Loucy (cell line): Measurements from ENCODE around the gene SIRPB2.
A peak's percentile ranks its signal among the peaks of the same experiment; 100 is the strongest.

ENCODE experiments used
- H2AFZ ChIP-seq: fragments of 200-600 bp; sonication (generic); 2 replicates; pipeline ENCODE4 v1.6.0; 2016; ENCODE audit warnings: antibody characterized with exemption, mild to moderate bottlenecking, low read length, moderate library complexity
- H3F3A ChIP-seq: fragments of 200-600 bp; 2 replicates; pipeline ENCODE4 v1.6.0; 2016; ENCODE audit warnings: antibody characterized with exemption, low read depth, mild to moderate bottlenecking
- H3K27me3 ChIP-seq: fragments of 200-600 bp; sonication (generic); 2 replicates; pipeline ENCODE4 v1.6.1; 2014; ENCODE audit warnings: low read length, mild to moderate bottlenecking; ENCODE audit not compliant: insufficient read depth, poor library complexity, severe bottlenecking
- H3K36me3 ChIP-seq: fragments of 200-600 bp; sonication (generic); 2 replicates; pipeline ENCODE4 v1.6.1; 2016; ENCODE audit warnings: low read length; ENCODE audit not compliant: insufficient read depth
- H3K4me1 ChIP-seq: fragments of 200-600 bp; sonication (generic); 2 replicates; pipeline ENCODE4 v1.5.1; 2014; ENCODE audit warnings: low read length, mild to moderate bottlenecking; ENCODE audit not compliant: insufficient read depth, poor library complexity, severe bottlenecking
- H3K4me2 ChIP-seq: fragments of 200-600 bp; sonication (generic); 2 replicates; pipeline ENCODE4 v1.6.0; 2014; ENCODE audit warnings: antibody characterized with exemption, low read length, low read depth, mild to moderate bottlenecking; ENCODE audit not compliant: poor library complexity, severe bottlenecking
- H3K4me3 ChIP-seq: fragments of 200-600 bp; sonication (generic); 2 replicates; pipeline ENCODE4 v1.5.1; 2014; ENCODE audit warnings: low read length, mild to moderate bottlenecking, mixed read lengths; ENCODE audit not compliant: poor library complexity, severe bottlenecking
- H3K79me2 ChIP-seq: fragments of 200-600 bp; sonication (generic); 2 replicates; pipeline ENCODE4 v1.6.1; 2014; ENCODE audit warnings: low read length; ENCODE audit not compliant: insufficient read depth
- H3K9ac ChIP-seq: fragments of 200-600 bp; sonication (generic); 2 replicates; pipeline ENCODE4 v1.6.0; 2014; ENCODE audit warnings: mild to moderate bottlenecking, low read depth, low read length, moderate library complexity; ENCODE audit not compliant: poor library complexity, severe bottlenecking
- H3K9me2 ChIP-seq: fragments of 200-600 bp; sonication (generic); replicated peaks from 2 replicates; pipeline ENCODE4 v1.6.1; 2016; ENCODE audit warnings: low read depth, low read length, mixed read lengths
- H3K9me3 ChIP-seq: fragments of 200-600 bp; sonication (generic); 2 replicates; pipeline ENCODE4 v1.6.1; 2014; ENCODE audit warnings: mild to moderate bottlenecking, antibody characterized with exemption, low read length, low read depth; ENCODE audit not compliant: insufficient read depth
- H4K20me1 ChIP-seq: fragments of 200-600 bp; sonication (generic); 2 replicates; pipeline ENCODE4 v1.6.0; 2014; ENCODE audit warnings: antibody characterized with exemption, low read length, mild to moderate bottlenecking; ENCODE audit not compliant: insufficient read depth, poor library complexity, severe bottlenecking
- CTCF ChIP-seq: fragments of 200-600 bp; sonication (generic); conservative IDR thresholded peaks from 2 replicates; pipeline ENCODE4 v1.5.1; 2014; ENCODE audit warnings: mild to moderate bottlenecking, antibody characterized with exemption, low read length
- EZH2phosphoT487 ChIP-seq: fragments of 200-600 bp; IDR thresholded peaks from 2 replicates; pipeline ENCODE4 v1.6.1; 2018; ENCODE audit warnings: antibody characterized with exemption, mild to moderate bottlenecking, moderate library complexity, borderline replicate concordance

The SIRPB2 gene

GRCh38 chr20:1524004-1524403 lies 32.8 kb upstream of the SIRPB2 start:
- peaks cover 9% of the 10 kb centered on the region; the same call in 1 of the 2 replicates for H3K9me3 ChIP-seq

GRCh38 chr20:1517010-1517409 lies 25.8 kb upstream of the SIRPB2 start:
- H3K9me3 ChIP-seq: no peaks in the 10 kb centered on the region
- H3K4me2 ChIP-seq: no peak overlapping the region
- H3K9me2 ChIP-seq: no peaks in the 10 kb centered on the region
- H4K20me1 ChIP-seq: no peaks in the 10 kb centered on the region
- H3K36me3 ChIP-seq: no peaks in the 10 kb centered on the region
- H2AFZ ChIP-seq: no peak overlapping the region
- H3K79me2 ChIP-seq: no peaks in the 10 kb centered on the region
- no peaks in the 10 kb centered on the region for H3K27me3 ChIP-seq
- H3K4me1 ChIP-seq: peaks cover 20% of the 10 kb centered on the region
- no peaks in the 10 kb centered on the region for H3F3A ChIP-seq
- H3K4me3 ChIP-seq: no peak overlapping the region
- TF ChIP-seq CTCF (no peak), EZH2phosphoT487 (no peak)
- no peak overlapping the region for H3K9ac ChIP-seq

More at GRCh38 chr20:1524004-1524403, 32.8 kb upstream of the SIRPB2 start:
- peaks cover 10% of the 10 kb centered on the region for H3F3A ChIP-seq
- no peaks in the 10 kb centered on the region for H3K27me3 ChIP-seq
- TF ChIP-seq EZH2phosphoT487 (no peak), CTCF (no peak)
- H4K20me1 ChIP-seq: no peaks in the 10 kb centered on the region
- no peaks in the 10 kb centered on the region for H3K36me3 ChIP-seq
- H3K9ac ChIP-seq: peak overlapping the region; percentile 55
- no peaks in the 10 kb centered on the region for H3K79me2 ChIP-seq
- H3K9me2 ChIP-seq: no peaks in the 10 kb centered on the region
- peak overlapping the region; percentile 28 for H3K4me3 ChIP-seq
- H2AFZ ChIP-seq: no peak overlapping the region
- H3K4me1 ChIP-seq: peaks cover 51% of the 10 kb centered on the region
- H3K4me2 ChIP-seq: peak overlapping the region; percentile 52

- Histone ChIP-seq H3K4me3 (no peak overlapping the region), H3K4me2 (no peak overlapping the region), H3K79me2 (no peaks in the 10 kb centered on the region), H3K27me3 (no peaks in the 10 kb centered on the region), H3K9me2 (no peaks in the 10 kb centered on the region), H3F3A (no peaks in the 10 kb centered on the region), H4K20me1 (no peaks in the 10 kb centered on the region), H3K36me3 (no peaks in the 10 kb centered on the region), H3K9me3 (no peaks in the 10 kb centered on the region), H3K9ac (no peak overlapping the region), H3K4me1 (peaks cover 3% of the 10 kb centered on the region), H2AFZ (no peak overlapping the region)
- TF ChIP-seq EZH2phosphoT487: no peak
- TF ChIP-seq CTCF: no peak
Observed at GRCh38 chr20:1513801-1514200, 22.6 kb upstream of the SIRPB2 start.
